ENCODE measurements around the gene KIRREL3.

Gene KIRREL3

GRCh38 chr11:126431401-126432064, 569.0 kb downstream of the KIRREL3 start:
- no peak for DNase-seq

DNA sequence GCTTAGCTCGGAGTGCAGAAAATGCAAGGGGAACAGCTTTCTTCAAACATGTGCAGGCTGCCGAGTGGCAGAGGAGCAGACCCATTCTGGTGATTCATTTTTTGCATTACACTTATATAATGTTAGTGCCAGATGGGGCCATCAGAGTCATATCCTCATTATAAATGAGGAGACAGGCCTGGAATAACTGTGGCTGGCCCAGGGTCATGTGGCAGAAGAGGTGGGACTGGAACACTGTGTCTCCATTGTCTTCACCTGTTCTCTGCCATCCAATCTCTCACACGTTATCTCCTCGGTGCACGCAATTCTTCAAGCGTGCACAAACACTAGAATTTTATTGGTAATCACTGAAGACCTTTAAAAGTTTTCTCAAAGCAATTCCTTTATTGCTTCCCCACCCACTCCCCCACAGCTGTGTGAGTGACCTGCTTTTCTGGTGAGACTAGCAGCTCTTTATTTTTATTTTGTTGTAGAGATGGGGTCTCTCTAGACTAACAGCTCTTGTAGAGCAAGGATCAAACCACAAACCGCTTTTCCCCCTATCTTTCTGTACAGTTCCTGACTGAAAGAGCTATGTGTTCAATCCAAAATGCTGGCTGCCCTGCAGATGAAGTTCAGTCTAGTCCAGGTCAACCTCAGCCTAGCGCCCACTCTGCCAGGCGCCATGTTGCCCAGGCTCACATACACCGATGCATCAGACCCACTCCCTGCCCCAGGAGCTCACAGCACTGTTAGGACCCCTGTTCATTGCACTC, 569.8 kb downstream of the KIRREL3 start:
- DNase-seq, result no peak

DNA sequence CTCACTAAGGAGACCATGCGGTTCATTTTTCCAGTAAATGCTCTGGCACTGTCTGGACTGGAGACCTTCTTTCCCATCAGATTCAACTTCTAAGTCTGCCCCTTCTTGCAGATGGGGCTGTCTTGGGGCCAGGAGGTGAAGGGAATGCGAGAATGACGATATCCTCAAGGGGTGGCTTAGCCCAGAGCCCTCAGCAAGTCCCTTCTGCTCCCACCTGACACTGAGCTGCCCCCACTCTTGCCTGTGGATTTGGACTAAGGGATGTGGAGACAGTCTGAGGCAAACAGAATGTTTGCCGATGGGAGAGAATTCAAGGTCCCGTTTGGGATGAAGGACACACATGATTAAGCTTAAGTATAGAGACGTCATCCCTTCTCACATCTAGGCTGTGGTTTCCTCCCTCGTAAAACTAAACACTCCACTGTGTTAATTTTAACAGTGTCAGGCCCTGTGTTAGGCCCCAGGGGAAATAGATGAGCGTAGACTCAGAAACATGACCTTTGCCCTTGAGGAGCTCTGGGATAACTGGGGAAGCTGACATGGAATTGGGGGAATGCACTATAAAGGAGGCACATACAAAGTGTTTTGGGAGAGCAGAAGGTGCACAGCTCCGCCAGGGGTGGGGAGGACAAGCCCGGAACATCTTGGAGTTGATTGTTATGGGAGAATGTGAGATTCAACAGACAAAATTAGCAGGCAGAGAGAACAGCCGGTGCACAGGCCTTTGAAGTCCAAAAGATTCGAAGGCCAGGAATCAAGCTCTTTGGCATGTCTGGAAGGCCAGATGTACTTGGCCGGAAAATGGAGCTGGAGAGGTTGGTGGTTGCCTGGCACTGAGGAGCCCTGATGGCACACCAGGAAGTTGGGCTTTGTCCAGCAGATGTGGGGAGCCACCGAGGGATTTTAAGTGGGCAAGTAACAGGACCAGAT, 573.5 kb downstream of the KIRREL3 start:
- DNase-seq, result no peak

DNA sequence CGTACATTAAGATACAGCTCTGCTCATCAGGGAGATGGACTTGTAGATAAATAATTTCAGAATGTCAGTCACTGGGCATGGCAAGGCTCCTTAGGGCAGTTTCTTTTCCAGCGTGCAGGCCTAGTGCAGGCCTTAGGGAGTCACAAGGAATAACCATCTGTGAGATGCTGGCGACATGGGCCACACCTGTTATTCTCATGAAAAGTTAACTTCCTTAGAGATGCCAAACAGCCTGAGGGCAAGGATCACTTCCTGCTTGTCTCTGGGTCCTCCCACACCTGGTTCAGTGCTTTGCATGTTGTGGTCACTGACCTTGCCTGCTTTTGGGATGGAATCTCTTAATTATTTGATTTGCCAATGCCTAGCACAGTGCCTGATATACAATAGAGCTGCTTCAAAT, 574.5 kb downstream of the KIRREL3 start:
- no peak for DNase-seq

DNA sequence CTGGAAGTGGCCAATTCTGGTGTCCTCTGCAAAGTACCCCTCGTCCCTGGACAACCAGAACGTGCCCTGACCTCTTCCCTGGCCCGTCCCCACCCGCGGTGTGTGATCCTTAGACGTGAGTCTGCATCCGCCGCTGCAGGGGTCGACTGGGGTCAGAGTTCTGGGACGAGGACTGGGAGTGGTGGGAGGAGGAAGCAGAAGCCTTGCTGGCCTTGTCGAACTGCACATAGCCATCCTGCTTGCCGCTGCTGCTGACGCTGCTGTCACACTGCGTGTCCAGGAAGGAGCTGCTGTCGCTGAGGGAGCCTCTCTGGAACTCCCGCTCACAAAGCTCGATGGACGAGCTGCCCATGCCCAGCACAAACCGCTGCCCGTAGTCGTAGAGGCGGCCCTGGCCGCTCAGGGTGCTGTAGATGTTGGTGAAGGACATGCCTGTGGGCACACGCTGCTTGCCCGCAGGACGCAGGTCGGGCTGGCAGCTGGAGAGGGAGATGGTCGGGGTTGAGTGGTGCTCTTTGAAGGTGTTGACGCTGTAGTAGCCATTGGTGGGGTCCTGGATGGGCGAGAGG, 576.0 kb downstream of the KIRREL3 start:
- no peak for DNase-seq

DNA sequence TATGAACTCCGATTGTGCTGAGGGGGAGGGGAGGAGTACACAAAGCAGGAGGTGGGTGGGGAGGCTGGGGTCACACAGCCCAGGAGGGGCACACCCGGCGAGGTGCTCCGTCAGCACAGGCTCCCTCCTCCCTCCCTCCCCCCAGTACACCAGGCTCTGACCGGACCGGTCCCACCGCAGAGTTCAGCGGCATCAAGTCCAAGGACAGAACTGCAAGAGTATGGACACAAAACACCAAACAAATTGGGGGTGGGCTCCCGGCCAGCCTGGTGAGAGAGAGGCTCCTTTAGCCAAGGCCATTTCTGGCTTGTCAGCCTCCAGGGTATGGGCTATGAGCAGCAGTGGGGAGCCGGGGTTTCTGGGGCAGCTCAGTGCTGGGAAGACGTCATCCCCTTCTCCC, 576.8 kb downstream of the KIRREL3 start:
- no peak for DNase-seq

GRCh38 chr11:126423154-126423553, 577.4 kb downstream of the KIRREL3 start:
- DNase-seq, result no peak

DNA sequence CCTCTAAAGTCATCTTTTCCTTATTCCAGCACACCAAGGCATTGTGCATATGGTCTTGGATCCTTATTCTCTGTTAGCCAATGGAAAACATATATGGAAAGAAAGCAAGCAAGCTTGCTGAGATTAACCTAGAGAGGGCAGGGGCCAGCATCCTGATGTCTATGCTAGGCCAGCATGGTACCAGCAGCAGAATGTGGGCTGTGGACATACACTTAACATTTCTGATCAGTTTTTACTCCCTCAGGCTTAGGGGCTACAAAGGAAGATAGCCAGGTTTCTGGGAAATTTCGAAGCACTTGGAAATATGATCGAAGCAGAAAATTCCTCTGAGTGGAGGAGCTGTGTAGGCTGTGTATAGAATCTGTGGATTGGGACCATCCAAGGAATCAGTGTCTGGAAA, 578.1 kb downstream of the KIRREL3 start:
- DNase-seq, result no peak

GRCh38 chr11:126421271-126421671, 579.3 kb downstream of the KIRREL3 start:
- no peak for DNase-seq

- DNase-seq, result no peak
Observed at GRCh38 chr11:126420698-126421256, 579.8 kb downstream of the KIRREL3 start.

GRCh38 chr11:126419801-126420697, 580.5 kb downstream of the KIRREL3 start:
- DNase-seq, result no peak

GRCh38 chr11:126418887-126419286, 581.7 kb downstream of the KIRREL3 start:
- DNase-seq, result no peak

DNA sequence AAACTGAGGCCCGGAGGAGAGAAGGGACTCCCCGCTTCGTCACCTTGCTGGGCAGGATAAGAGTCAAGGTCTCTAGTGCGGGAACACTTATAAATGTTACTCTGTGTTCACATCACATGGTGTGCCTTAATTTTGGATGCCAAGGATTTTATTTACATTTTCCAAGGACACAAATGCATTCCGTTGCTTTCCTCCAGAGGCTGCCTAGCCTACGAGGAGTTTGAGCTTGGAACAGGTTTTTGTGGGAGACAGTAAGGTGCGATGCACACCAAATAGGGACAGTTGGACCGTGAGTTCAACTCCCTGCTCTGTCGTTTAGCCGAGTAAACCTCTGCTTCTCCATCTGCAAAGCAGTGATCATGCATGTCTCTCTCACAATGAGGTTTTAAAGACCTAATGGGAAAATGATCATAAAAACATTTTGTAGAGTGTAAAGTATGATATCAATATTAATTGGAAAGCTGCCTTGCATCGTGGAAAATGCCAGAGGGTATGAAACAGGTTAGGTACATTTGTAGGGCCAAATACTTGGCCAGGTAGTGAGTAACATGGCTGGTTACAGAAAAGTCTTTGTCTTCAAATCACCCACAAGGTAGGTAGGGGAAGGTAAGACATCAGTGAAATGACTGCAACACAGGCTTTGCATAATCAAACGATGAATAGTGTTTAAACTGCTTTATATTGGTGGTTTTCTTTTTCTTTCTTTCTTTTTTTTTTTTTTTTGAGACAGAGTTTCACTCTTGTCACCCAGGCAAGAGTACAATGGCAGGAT, 583.3 kb downstream of the KIRREL3 start:
- no peak for DNase-seq

DNA sequence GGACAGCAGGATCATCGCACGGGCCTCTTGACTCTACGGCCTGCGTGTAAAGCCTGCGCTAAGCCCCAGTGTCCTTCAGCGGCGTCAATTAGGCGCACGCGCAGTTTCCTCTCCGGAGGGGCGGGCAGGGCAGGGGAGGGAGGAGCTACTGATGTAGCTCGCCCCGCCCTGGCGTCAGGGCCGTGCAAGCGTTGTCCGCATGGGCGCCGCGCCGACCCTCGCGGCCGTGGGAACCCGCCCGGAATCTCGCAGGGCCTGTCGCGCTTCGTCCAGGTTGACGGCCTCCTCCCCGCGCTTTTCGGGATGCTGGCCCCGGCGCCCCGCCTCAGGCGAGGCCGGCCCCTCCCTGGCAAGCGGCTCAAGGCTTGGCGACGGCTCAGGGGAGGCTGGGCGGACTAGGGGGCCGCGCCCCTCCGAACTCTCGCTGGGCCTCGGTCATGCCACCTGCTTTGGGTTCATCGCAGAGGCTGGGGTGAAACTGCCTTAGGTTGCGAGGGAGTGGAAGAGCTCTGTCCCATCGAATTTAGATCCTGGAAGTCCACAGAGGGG, 584.0 kb downstream of the KIRREL3 start:
- DNase-seq, result peak; percentile 88 to 90

DNA sequence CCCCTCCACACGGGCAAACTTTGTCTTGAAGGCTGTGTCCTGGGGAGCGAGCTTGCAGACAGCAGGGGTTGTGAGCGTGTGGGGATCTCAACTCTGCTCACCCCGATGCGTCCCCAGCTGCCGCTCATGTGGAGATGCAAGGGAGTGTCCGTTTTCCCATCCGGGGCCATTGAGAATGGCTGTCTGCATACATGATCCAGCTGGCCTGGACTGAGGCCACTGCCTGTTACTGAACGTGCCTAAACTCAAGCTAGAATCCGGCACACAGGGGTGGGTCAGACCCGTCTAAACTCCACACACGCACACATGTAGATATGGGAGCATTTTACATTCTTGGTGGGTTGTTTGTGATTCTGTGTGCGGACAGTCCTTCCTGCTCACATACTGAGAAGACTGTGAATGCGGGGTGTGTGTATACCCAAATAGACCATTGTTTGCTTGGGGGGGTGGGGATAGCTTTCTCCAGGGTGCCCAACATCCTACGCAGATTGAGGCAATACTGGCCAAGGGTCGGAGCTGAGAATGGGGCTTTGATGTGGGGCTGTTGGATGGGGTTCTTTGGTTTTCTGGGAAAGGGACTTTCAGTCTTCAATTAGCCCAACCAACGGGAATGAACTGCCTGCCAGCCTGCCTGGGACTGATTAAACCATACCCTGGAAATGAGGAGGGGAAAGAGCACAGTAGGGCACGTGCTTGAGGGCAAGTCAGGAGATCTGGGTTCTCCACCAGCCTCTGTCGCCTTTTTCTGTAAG, 584.7 kb downstream of the KIRREL3 start:
- no peak for DNase-seq

DNA sequence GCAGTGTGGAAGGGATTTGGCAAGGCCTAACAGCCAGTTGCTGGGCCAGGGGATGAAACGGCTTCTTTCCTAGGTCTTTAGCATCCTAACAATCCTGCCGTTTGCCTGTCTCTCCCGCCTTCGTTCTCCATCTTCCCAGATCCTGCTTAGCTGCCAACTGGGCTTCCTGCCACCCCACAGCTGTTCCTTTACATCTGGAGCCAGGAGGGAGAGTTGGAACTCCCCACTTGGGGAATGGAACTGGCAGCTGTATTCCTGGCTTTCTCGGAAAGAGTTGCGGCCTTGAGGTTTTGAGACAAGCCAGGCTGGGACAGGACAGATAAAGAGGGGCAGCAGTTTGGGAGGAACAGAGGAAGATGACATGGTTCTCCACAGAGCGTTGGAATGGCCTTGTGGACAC, 585.4 kb downstream of the KIRREL3 start:
- no peak for DNase-seq

DNA sequence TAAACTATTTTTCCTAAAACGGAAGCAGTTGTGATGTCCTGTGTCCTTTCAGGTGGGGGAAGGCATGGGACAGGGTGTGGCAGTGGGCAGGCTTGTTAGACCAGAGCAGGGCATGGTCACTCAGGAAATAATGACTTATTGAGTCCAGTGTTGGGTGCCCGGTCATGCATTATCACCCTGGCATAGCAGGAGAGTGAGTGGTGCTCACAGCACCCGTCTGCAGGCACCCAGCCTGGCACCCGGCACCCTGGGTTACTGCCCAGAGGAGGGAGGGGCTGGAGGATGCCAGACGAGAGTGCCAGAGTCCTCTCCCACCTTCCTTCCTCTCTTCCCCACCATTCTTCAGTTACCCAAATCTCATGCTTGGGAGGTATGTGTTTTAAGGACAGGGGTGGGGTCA, 586.0 kb downstream of the KIRREL3 start:
- no peak for DNase-seq

DNA sequence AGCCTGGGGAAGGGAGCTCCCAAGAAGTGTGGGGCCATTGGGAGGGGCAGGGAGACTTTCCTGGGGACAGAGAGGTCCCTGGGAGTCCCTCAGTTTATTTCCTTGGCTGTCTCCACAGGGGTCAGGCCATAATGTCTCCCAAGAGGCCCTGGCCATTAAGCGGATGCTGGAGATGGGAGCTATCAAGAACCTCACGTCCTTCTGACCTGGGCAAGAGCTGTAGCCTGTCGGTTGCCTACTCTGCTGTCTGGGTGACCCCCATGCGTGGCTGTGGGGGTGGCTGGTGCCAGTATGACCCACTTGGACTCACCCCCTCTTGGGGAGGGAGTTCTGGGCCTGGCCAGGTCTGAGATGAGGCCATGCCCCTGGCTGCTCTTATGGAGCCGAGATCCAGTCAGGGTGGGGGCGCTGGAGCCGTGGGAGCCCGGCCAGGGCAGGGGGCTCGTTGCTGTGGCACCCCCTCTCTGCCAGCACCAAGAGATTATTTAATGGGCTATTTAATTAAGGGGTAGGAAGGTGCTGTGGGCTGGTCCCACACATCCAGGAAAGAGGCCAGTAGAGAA, 586.6 kb downstream of the KIRREL3 start:
- DNase-seq, result no peak

DNA sequence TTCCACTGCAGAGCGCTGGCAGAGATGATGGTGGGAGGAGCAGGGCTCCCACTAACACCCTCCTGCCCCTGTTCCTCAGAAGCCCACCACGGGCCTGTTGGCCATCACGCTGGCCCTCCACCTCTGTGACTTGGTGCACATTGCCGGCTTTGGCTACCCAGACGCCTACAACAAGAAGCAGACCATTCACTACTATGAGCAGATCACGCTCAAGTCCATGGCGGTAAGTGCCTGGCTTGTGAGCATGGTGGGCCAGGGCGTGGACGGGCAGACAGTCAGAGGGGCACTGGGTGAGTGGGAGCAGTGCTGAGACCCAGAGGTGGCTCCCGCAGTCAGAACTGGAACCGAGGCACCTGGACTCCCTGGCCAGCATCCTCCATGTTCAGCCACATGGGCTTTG, 587.1 kb downstream of the KIRREL3 start:
- DNase-seq, result no peak

DNA sequence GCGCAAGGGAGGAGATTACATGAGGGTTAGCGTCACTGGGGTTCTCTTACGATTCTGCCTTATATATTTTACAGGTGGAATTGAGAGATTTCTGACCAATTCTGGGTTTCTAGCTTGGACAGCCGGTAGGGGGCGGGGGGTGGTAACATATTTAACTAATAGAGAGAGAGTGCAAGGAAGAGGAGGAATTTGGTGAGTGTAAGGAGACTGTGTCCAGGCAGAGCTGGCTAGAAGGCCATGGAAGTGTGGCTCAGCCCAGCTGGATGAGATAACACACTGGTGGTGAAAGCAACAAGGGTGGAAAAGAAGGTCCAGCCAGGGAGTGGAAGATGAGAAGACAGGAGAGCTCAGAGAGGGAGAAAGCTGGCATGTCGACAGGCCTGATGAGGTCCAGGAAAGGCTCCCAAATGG, 588.6 kb downstream of the KIRREL3 start:
- no peak for DNase-seq

All from NCI-H2081 (cell line).